Measurements from ENCODE around the gene EPAS1. TPM values are rescaled to one million over a fixed set of nuclear protein-coding genes. Genes with fewer than 3 reads are reported as not detected.

The EPAS1 gene
- polyA plus RNA-seq, 1 of the 3 experiments (the other 2 are of a cell fraction) = 69.2 TPM

- peak overlapping the region in 1 of 2 experiments; percentile 41; a peak in 1 of 4 replicates for H3K27ac ChIP-seq (ENCODE audit: low read depth in 2 of 2, low read length in 1 of 2)
- ChIA-PET CTCF (interaction anchor here (1.1 to 5.5 kb wide), 6 partner anchors 10 to 341 kb away, joined by 3 to 22 read pairs (median 7); no protein-coding TSS in a partner anchor), POLR2A (interaction anchor here (0.6 to 1.0 kb wide), 3 partner anchors 9 to 31 kb away, joined by 3 to 4 read pairs (median 4); no protein-coding TSS in a partner anchor)
- no peaks in the 10 kb centered on the region for H3K27me3 ChIP-seq (ENCODE audit: insufficient read depth)
- no peaks in the 10 kb centered on the region for H3K9me3 ChIP-seq
- DNase-seq = no peak
- TF ChIP-seq RAD21 (IDR thresholded peaks at IDR 0.05; ENCODE audit: low read length) (no peak), SIN3A (IDR thresholded peaks at IDR 0.05; ENCODE audit: borderline replicate concordance, low read depth, low read length) (no peak), RXRA (IDR thresholded peaks at IDR 0.05; ENCODE audit: borderline replicate concordance, low read depth) (no peak), CTCF (IDR thresholded peaks at IDR 0.05) (no peak)
- peaks cover 0 to 10% of the 10 kb centered on the region in 2 experiments for H3K36me3 ChIP-seq (replicated peaks in 1 of 2; ENCODE audit: control insufficient read depth in 1 of 2, insufficient read depth in 2 of 2, low read length in 1 of 2)
- peaks cover 20 to 75% of the 10 kb centered on the region in 2 experiments; a peak in 3 of 4 replicates for H3K4me1 ChIP-seq (ENCODE audit: control insufficient read depth in 1 of 2, insufficient read depth in 2 of 2, low read depth in 1 of 2, low read length in 1 of 2)
- peaks cover 20% of the 10 kb centered on the region for H4K20me1 ChIP-seq (ENCODE audit: insufficient read depth)
- H3K4me2 ChIP-seq = no peak overlapping the region
- H3K9ac ChIP-seq = no peak overlapping the region
- H3F3A ChIP-seq (replicated peaks; ENCODE audit: insufficient read depth) = peaks cover 4% of the 10 kb centered on the region
- WGBS (ENCODE audit: low lambda C conversion rate) = 97% methylated on average over 3 of the region's 3 CpGs
- H3K9me2 ChIP-seq = no peaks in the 10 kb centered on the region
- no peak overlapping the region for H2AFZ ChIP-seq (ENCODE audit: low read depth)
- no peak overlapping the region for H3K4me3 ChIP-seq (ENCODE audit: low read depth in 2 of 2, low read length in 1 of 2)
- peaks cover 100% of the 10 kb centered on the region for H3K79me2 ChIP-seq (ENCODE audit: insufficient read depth)
These were observed 12.1 kb downstream of the EPAS1 start for GRCh38 chr2:46309052-46309953.

GRCh38 chr2:46310446-46310845, 13.2 kb downstream of the EPAS1 start:
- Histone ChIP-seq H3K4me2 (0 out of 2 replicates have a peak overlapping the region, but pooled peaks have one; percentile 20), H3K27me3 (ENCODE audit: insufficient read depth) (no peaks in the 10 kb centered on the region)
- POLR2A ChIA-PET = interaction anchor here (0.6 kb wide), 1 partner anchor 293 kb away, joined by 4 read pairs; no protein-coding TSS in a partner anchor
- TF ChIP-seq MXI1 (IDR thresholded peaks at IDR 0.05; ENCODE audit: low read depth, low read length) = no peak
- TF ChIP-seq JUND (IDR thresholded peaks at IDR 0.05) = no peak
- no peak for TF ChIP-seq GATA2 (CRISPR knock-in tag; IDR thresholded peaks at IDR 0.05)
- TF ChIP-seq RXRA (IDR thresholded peaks at IDR 0.05; ENCODE audit: borderline replicate concordance, low read depth) = no peak
- TF ChIP-seq ELF1 (IDR thresholded peaks at IDR 0.05) = no peak
- TF ChIP-seq EZH2phosphoT487 (IDR thresholded peaks at IDR 0.05; ENCODE audit: borderline replicate concordance, low read depth) = no peak
- no peak for TF ChIP-seq CTCF (IDR thresholded peaks at IDR 0.05)
- TF ChIP-seq REST (IDR thresholded peaks at IDR 0.05; ENCODE audit: low read depth, low read length) = no peak
- no peak for TF ChIP-seq FOSL2 (IDR thresholded peaks at IDR 0.05; ENCODE audit: borderline replicate concordance, low read depth)
- TF ChIP-seq USF1 (IDR thresholded peaks at IDR 0.05; ENCODE audit: borderline replicate concordance, low read depth) = no peak
- no peak for TF ChIP-seq NFIC (IDR thresholded peaks at IDR 0.05; ENCODE audit: borderline replicate concordance)
- no peak for TF ChIP-seq USF2 (IDR thresholded peaks at IDR 0.05; ENCODE audit: borderline replicate concordance, low read depth, low read length)

More at GRCh38 chr2:46310446-46310845, 13.2 kb downstream of the EPAS1 start:
- H3F3A ChIP-seq (replicated peaks; ENCODE audit: insufficient read depth) = peaks cover 12% of the 10 kb centered on the region
- H3K9me3 ChIP-seq = no peaks in the 10 kb centered on the region
- CTCF ChIA-PET = interaction anchor here (0.9 to 5.5 kb wide), 6 partner anchors 9 to 56 kb away, joined by 3 to 22 read pairs (median 6); no protein-coding TSS in a partner anchor
- WGBS (ENCODE audit: low lambda C conversion rate) = 98% methylated on average over 5 of the region's 5 CpGs
- H3K27ac ChIP-seq (ENCODE audit: low read depth in 2 of 2, low read length in 1 of 2) = peak overlapping the region; percentile 29 to 49; a peak in 3 of 4 replicates
- H3K79me2 ChIP-seq (ENCODE audit: insufficient read depth) = peaks cover 95% of the 10 kb centered on the region
- H3K9ac ChIP-seq = no peak overlapping the region
- H2AFZ ChIP-seq (ENCODE audit: low read depth) = no peak overlapping the region
- peaks cover 13% of the 10 kb centered on the region; the same call in 1 of the 2 replicates for H4K20me1 ChIP-seq (ENCODE audit: insufficient read depth)
- peaks cover 23 to 77% of the 10 kb centered on the region in 2 experiments; a peak in 3 of 4 replicates for H3K4me1 ChIP-seq (ENCODE audit: control insufficient read depth in 1 of 2, insufficient read depth in 2 of 2, low read depth in 1 of 2, low read length in 1 of 2)
- no peaks in the 10 kb centered on the region for H3K36me3 ChIP-seq (replicated peaks in 1 of 2; ENCODE audit: control insufficient read depth in 1 of 2, insufficient read depth in 2 of 2, low read length in 1 of 2)
- no peaks in the 10 kb centered on the region for H3K9me2 ChIP-seq
- no peak for DNase-seq
- no peak overlapping the region for H3K4me3 ChIP-seq (ENCODE audit: low read depth in 2 of 2, low read length in 1 of 2)
